ENCODE results near the gene TLN1. TPM values are rescaled to one million over a fixed set of nuclear protein-coding genes. Genes with fewer than 3 reads are reported as not detected.

TLN1 gene
- total and polyA plus RNA-seq, 2 of the 4 experiments (the other 2 are of a cell fraction): 228 to 346 TPM

DNA sequence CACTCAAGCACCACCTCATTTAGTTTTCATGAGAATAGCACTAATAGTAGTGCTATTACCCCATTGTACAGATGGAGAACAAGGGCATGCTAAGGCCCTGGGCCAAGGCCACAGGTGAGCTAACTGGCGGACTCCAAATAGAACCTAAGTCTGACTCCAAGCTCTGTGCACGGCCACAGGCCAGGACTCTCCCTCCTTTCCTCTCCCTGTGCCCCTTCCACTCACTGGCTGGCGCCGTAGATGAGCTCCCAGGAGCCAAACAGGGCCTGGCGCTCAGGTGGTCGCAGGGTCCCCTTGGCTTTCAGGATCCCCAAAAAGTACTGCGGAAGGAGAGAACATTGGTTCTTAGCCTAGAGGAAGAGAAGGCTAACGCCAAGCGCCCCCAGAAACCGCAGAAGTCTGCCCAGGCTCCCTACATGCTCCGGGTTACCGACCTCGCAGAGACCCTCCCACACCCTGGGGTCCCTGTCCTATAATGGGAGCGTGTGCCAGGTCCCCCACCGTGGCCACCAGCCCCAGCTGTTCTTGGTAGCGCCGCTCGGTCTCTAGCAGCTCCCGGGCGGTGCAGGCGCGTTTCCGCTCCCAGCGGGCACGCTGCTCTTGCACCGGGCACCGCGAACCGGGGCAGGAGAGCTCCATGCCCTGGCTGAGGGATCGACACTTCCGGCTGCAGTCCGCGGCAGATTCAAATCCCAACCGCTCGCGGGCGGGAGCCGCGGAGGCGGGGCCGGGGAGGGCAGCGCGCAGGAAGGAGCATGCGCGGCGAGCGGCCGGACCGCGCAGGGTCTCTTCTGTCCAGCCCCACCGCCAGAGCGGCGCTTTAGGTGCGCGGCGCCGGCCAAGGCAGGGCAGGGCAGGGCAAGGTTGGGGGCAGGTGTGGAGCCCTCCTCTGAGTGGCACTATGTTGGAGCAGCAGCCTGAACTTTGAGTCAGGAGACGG is 67.2 kb downstream of the TLN1 start, which contains the start of gene ARHGEF39 (continued):
- TF ChIP-seq FOS (IDR thresholded peaks at IDR 0.05; ENCODE audit: low read depth, low read length): no peak
- TF ChIP-seq, protein P1, sequence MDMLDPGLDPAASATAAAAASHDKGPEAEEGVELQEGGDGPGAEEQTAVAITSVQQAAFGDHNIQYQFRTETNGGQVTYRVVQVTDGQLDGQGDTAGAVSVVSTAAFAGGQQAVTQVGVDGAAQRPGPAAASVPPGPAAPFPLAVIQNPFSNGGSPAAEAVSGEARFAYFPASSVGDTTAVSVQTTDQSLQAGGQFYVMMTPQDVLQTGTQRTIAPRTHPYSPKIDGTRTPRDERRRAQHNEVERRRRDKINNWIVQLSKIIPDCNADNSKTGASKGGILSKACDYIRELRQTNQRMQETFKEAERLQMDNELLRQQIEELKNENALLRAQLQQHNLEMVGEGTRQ (IDR thresholded peaks at IDR 0.05; ENCODE audit: low read depth, low read length): no peak

DNA sequence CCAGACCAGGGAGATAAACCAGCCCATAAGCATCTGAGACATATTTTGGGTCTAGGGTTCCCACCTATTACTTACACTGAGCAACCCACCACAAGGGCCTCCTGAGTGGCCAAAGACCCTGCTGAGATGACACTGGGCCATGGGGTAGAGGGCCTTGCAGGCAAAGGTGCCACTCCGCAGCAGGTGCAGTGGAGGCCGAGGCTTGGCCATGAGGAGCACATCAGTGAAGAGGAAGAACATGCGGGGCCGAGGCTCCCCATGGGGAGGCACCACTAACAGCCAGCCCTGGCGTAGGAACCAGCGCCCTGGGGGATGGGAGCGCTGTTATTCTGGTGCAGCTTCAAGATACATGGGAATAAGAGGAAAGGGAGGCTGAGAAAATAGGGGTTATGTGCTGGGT is 69.6 kb downstream of the TLN1 start:
- dilution Hi-C loops (cut with HindIII; ENCODE audit: low sequenced_read_pairs, unreplicated experiment): no loop called here
- Histone ChIP-seq H3K36me3 (ENCODE audit: control insufficient read depth, insufficient read depth, low read length) (peaks cover 11% of the 10 kb centered on the region), H2BK5ac (ENCODE audit: low read depth, low read length, poor library complexity, severe bottlenecking) (no peak overlapping the region), H2AK5ac (ENCODE audit: low read depth, low read length) (peak overlapping the region; percentile 54; the same call in 1 of the 2 replicates), H2BK20ac (ENCODE audit: low read depth, low read length) (no peak overlapping the region), H4K91ac (ENCODE audit: insufficient read depth, low read depth, low read length) (no peak overlapping the region), H3K4ac (ENCODE audit: low read depth, low read length) (no peak overlapping the region), H3K79me1 (ENCODE audit: low read depth in 1 of 2, low read length in 2 of 2) (peaks cover 30 to 65% of the 10 kb centered on the region in 2 experiments; a peak in 3 of 4 replicates), H3K4me3 (ENCODE audit: insufficient read depth, low read depth, low read length) (no peak overlapping the region), H2AK9ac (replicated peaks; ENCODE audit: low read depth, low read length, poor library complexity) (no peak overlapping the region), H3K4me1 (ENCODE audit: control insufficient read depth, insufficient read depth, low read length) (peaks cover 15% of the 10 kb centered on the region), H3K14ac (replicated peaks; ENCODE audit: low read depth, low read length) (no peak overlapping the region), H3K9ac (ENCODE audit: low read depth, low read length) (no peak overlapping the region), H3K9me1 (ENCODE audit: insufficient read depth, low read length) (peaks cover 15% of the 10 kb centered on the region), H2BK120ac (ENCODE audit: low read depth, low read length) (no peak overlapping the region), H3K56ac (ENCODE audit: extremely low read depth, insufficient read depth, low read length) (no peak overlapping the region), H3K4me2 (ENCODE audit: low read depth, low read length) (no peak overlapping the region), H2AFZ (replicated peaks; ENCODE audit: low read length, poor library complexity) (no peak overlapping the region), H4K20me1 (ENCODE audit: insufficient read depth, low read length) (peaks cover 3% of the 10 kb centered on the region; the same call in 1 of the 2 replicates), H4K5ac (ENCODE audit: low read depth, low read length) (no peak overlapping the region), H3K9me3 (ENCODE audit: control insufficient read depth, insufficient read depth, low read length) (no peaks in the 10 kb centered on the region), H3K23ac (ENCODE audit: low read depth, low read length) (no peak overlapping the region), H2BK15ac (ENCODE audit: low read depth, low read length) (no peak overlapping the region), H4K8ac (ENCODE audit: low read depth in 2 of 2, low read length in 2 of 2) (no peak overlapping the region; a peak in 1 of 4 replicates), H3K27ac (ENCODE audit: insufficient read depth, low read length) (no peak overlapping the region), H3K27me3 (ENCODE audit: control insufficient read depth, insufficient read depth, low read length) (no peaks in the 10 kb centered on the region), H3K18ac (ENCODE audit: low read depth, low read length) (no peak overlapping the region)
- in situ Hi-C loops (cut with MboI; ENCODE audit: low sequenced_read_pairs): no loop called here
- DNase-seq (no peak), ATAC-seq (ENCODE audit: low read depth) (no peak)
- POLR2A ChIA-PET (ENCODE audit: unreplicated experiment): no interaction called here
- CTCF ChIA-PET: no interaction called here
- BruUV-seq (replicated peaks): no TSS peak
- no peak for TF ChIP-seq FOS (IDR thresholded peaks at IDR 0.05; ENCODE audit: low read depth, low read length)
- TF ChIP-seq, protein P2, sequence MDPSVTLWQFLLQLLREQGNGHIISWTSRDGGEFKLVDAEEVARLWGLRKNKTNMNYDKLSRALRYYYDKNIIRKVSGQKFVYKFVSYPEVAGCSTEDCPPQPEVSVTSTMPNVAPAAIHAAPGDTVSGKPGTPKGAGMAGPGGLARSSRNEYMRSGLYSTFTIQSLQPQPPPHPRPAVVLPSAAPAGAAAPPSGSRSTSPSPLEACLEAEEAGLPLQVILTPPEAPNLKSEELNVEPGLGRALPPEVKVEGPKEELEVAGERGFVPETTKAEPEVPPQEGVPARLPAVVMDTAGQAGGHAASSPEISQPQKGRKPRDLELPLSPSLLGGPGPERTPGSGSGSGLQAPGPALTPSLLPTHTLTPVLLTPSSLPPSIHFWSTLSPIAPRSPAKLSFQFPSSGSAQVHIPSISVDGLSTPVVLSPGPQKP (IDR thresholded peaks at IDR 0.05; ENCODE audit: borderline replicate concordance, low read depth, low read length): no peak
- no peak for TF ChIP-seq MXI1 (IDR thresholded peaks at IDR 0.05; ENCODE audit: borderline replicate concordance, low read depth, low read length)
- TF ChIP-seq BHLHE40 (IDR thresholded peaks at IDR 0.05; ENCODE audit: low read depth, low read length): no peak
- TF ChIP-seq NFE2L2 (IDR thresholded peaks at IDR 0.05; ENCODE audit: low read depth, low read length): no peak
- TF ChIP-seq RFX5 (IDR thresholded peaks at IDR 0.05; ENCODE audit: low read depth, low read length): no peak
- TF ChIP-seq POLR2A (IDR thresholded peaks at IDR 0.05; ENCODE audit: low read depth, low read length): no peak
- no peak for TF ChIP-seq CHD1 (IDR thresholded peaks at IDR 0.05; ENCODE audit: low read depth, low read length)
- no peak for TF ChIP-seq RCOR1 (IDR thresholded peaks at IDR 0.05; ENCODE audit: insufficient replicate concordance, low read length)
- TF ChIP-seq SMC3 (IDR thresholded peaks at IDR 0.05; ENCODE audit: low read depth, low read length): no peak
- intact Hi-C loops (cut with micrococcal nuclease): no loop called here
- WGBS, 2 experiments (ENCODE audit: extremely low coverage in 2 of 2, insufficient read length in 1 of 2): 80% methylated on average over 1 of the region's 7 CpGs; no CpG with 5 or more reads in 1 of the 2 experiments
